Activated naive CD4-positive, alpha-beta T cell treated with Interleukin-2 at 50 U/mL for 16 hours (primary cell): Measurements from ENCODE around the gene CANX.
A peak's percentile ranks its signal among the peaks of the same experiment; 100 is the strongest.
"Not testable (repeated sequence)": the region's sequence is repeated elsewhere in the genome, so short reads cannot be mapped to it uniquely, and the experiment has no call there.

Experiments
- DNase-seq: peaks from one replicate; pipeline ENCODE4 v3.0.0-alpha.2; 2020

CANX gene

DNA sequence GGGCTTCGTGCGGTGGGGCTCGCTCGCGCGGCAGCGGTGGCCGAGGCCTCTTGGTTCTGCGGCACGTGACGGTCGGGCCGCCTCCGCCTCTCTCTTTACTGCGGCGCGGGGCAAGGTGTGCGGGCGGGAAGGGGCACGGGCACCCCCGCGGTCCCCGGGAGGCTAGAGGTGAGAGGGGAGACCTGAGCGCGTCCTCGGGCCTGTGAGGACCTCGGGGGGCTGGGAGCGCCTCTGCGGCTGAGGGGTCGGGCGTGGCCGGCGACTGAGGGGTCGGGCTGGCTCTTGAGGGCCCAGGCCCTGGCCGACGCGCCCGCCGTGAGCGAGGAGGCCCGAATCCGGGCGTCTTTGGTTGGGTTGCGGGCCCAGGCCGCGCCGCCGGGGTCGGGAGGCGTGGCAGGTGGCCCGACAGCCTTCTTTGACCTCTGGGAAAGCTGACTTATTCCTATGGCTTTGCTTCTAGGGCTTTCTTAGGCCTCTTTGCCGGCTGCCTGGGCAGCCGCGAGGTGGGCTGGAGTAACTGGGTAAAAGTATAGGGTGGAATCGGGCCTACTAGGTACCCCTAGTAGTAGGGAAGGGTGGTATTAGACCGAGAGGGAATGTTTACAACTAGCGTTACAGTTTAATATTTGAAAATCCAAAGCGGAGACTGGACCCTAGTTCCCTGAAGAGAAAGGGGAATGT, at the start of gene CANX:
Gene CANX, plus strand, starts transcription at position 33 of the 681 bp plus-strand sequence. CDS start 6,715 bp downstream, outside the sequence.
- DNase-seq: no peak

GRCh38 chr5:179649166-179649703, 49.5 kb upstream of the CANX start:
- not testable (repeated sequence) for DNase-seq

DNA sequence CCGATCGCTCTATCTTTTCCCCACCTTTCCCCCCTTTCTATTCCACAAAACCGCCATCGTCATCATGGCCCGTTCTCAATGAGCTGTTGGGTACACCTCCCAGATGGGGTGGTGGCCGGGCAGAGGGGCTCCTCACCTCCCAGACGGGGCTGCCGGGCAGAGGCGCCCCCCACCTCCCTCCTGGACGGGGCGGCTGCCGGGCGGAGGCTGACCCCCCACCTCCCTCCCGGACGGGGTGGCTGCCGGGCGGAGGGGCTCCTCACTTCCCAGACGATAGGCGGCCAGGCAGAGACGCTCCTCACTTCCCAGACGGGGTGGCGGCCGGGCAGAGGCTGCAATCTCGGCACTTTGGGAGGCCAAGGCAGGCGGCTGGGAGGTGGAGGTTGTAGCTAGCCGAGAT, 48.5 kb upstream of the CANX start:
- DNase-seq: not testable (repeated sequence)

- DNase-seq: not testable (repeated sequence)
Measured at GRCh38 chr5:179653135-179653534, 45.6 kb upstream of the CANX start.

GRCh38 chr5:179657302-179658178, 41.2 kb upstream of the CANX start:
- not testable (repeated sequence) for DNase-seq

GRCh38 chr5:179658179-179658856, 40.4 kb upstream of the CANX start:
- DNase-seq: peak; percentile 3

DNA sequence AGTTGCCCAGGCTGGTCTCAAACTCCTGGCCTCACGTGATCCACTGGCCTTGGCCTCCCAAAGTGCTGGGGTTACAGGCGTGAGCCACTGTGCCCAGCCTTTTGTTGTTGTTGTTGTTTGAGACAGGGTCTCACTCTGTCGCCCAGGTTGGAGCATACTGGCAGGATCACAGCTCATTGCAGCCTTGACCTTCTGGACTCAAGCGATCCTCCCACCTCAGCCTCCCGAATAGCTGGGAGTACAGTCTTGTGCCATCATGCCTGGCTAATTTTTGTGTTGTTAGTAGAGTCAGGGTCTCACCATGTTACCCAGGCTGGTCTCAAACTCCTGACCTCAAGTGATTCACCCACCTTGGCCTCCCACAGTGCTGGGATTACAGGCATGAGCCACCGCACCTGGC, 37.1 kb upstream of the CANX start:
- not testable (repeated sequence) for DNase-seq

DNA sequence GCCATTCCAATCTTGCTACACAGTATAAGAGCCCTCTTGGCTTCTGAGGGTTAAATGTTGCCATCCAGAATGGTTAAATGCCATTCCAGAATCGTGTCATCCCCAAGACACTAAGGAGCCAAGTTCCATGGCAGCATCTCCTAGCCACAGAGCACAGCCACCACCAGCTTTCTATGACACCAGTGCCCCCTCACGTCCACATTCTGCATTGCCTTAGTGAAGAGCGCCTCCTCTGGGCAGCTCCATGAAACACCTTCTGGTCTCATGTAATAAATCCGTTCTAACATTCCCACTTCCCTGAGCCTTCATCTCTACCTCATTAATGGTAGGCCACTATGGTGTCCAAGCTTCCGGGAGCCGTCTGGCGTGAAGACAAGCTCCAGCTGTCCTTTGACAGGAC, 30.4 kb upstream of the CANX start:
- peak; percentile 40 for DNase-seq

- DNase-seq: peak; percentile 95
Measured at GRCh38 chr5:179678223-179679013, 20.3 kb upstream of the CANX start.

DNA sequence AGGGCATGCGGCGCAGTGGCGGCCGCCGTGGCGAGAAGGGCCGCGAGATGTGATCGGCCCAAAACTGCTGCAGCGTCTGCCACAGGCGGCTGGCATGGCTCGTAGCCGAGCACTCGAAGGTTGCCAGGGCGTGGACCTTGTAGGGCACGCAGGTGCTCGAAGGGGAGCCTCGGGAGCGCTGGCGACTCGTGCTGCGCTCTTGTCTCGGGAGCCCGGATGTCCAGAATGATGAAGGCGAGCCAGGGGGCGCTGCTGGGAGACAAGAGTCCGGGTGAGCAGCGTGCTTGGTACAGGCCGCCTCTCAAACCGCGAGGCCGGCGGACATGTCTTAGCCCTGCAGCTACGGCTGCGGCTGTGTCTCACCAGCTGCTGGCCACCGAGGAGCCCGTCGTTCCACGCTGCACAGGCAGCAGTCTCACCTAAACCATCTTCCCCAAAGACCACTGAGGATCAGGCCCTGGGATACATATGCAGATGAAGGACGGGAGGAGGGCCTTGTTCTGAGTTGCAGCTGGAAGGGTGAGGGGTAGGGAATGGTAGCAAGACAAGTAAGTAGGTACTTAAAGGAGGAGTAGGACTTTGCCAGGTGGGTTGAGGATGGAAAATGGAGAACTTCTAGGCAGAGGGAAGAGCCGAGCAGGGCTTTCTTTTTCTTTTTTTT, 19.6 kb upstream of the CANX start:
- peak; percentile 72 for DNase-seq

- no peak for DNase-seq
Measured at GRCh38 chr5:179680014-179680779, 18.6 kb upstream of the CANX start.

DNA sequence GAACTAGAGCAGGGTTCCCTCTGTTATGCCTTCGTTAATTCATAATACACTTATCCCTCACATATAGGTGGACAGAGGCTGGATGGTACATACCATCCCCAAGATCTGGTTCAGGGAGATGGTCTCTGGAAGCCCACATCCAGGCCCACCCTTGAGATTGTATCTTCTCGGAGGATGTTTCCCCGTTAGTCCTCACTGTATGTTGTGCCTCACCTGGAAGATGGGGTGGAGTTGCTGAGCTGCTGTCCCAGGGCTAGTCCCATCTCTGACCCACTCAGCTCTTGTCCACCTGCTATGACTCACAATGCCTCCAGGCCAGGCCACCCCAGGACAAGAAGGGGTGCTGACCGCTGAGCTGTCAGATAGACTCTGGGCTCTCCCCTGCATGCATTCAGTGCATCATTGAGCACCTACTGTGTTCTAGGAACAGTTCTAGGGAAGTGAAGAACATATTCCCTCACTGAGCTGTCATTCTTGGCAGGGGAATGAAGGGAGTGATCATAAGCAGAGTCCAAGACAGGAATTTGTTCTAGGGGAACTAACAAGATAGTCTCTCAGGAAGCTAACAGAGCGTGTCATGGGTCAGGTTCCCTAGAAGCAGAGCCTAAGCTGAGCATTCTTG, 17.9 kb upstream of the CANX start, which contains the start of gene CBY3:
Gene CBY3, minus strand, starts transcription at position 255 of the 622 bp plus-strand sequence. Its CDS starts 116 bp downstream, at position 139.
- no peak for DNase-seq

DNA sequence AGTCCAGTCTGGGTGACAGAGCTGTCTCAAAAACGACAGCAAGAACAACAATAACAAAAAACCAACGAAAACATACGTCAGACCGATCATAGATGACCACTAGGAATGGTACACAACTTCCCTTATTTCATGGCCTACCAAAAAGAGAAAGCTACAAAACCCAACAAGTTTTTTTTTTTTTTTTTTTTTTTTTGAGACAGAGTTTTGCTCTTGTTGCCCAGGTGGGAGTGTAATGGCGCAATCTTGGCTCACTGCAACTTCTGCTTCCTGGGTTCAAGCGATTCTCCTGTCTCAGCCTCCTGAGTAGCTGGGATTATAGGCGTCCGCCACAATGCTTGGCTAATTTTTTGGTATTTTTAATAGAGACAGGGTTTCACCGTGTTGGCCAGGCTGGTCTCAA, 9.6 kb upstream of the CANX start:
- DNase-seq: not testable (repeated sequence)

- DNase-seq: no peak
Measured at GRCh38 chr5:179694561-179694960, 4.2 kb upstream of the CANX start.

DNA sequence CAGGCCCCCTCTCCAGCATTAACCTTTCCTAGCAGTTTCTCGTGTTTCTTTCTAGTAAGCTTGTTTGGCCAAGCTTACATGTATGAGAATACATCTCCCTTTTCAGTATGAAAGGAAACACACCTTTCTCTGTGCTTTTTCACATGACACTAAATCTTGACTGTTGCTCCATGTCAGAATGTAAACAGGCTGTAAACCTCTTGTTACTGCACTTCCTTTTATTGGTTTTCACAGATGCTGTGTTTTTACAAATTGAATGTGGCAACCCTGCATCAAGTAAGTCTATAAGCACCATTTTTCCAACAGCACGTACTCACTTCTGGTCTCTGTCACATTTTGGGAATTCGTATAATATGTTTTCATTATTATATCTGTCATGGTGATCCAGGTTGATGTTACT, 2.2 kb upstream of the CANX start:
- DNase-seq: no peak

DNA sequence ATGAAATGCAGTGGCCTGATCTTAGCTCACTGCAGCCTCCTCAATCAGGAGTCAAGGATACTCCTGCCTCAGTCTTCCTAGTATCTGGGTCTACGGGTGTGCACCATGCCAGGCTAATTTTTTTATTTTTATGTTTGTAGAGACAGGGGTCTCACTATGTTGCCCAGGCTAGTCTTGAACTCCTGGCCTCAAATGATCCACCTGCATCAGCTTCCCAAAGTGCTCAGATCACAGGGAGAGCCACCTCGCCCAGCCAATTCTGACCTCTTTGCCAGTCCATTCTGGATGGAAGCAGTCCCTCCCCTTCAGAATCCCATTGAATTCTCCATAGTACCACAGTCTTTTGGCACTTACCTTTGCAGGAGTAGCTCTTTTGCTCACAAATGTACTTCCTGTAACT, 1.7 kb upstream of the CANX start:
- no peak for DNase-seq

- DNase-seq: not testable (repeated sequence)
Measured at GRCh38 chr5:179697543-179697942, 1.2 kb upstream of the CANX start.

GRCh38 chr5:179697993-179698934, 503 bp upstream of the CANX start:
- peak; percentile 99 for DNase-seq

DNA sequence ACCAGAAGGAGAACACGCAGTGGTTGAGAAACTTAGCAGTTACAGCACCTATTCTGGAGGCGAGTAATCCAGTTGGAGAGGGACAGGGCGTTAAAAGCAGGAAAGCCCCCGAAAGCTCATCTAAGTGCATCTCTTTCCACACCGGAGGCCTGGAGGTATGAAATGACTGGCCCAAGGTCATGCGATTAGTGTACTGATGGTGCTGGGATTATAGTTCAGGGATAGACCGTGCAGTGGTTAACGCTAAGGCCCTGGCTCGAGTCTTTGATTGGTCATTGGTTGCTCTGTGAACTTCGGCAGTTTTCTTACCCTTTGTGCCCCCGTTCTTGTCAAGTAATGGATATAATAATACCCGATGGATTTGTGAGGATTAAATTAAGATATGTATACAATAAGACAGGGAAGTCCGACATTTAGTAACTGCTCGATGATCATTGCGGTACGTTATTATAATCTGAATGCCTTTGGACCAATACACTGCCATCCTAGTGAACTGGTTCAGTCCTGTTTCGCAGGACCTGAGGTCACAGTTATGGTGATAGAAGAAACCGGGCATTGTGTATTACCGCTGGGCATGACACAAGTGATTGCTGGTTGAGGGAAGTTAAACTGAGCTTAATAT, 960 bp downstream of the CANX start:
- peak; percentile 64 for DNase-seq
